ENCODE measurements around the gene SSX4.
"Not testable (repeated sequence)": the region's sequence is repeated elsewhere in the genome, so short reads cannot be mapped to it uniquely, and the experiment has no call there.

- TF ChIP-seq, protein P1, sequence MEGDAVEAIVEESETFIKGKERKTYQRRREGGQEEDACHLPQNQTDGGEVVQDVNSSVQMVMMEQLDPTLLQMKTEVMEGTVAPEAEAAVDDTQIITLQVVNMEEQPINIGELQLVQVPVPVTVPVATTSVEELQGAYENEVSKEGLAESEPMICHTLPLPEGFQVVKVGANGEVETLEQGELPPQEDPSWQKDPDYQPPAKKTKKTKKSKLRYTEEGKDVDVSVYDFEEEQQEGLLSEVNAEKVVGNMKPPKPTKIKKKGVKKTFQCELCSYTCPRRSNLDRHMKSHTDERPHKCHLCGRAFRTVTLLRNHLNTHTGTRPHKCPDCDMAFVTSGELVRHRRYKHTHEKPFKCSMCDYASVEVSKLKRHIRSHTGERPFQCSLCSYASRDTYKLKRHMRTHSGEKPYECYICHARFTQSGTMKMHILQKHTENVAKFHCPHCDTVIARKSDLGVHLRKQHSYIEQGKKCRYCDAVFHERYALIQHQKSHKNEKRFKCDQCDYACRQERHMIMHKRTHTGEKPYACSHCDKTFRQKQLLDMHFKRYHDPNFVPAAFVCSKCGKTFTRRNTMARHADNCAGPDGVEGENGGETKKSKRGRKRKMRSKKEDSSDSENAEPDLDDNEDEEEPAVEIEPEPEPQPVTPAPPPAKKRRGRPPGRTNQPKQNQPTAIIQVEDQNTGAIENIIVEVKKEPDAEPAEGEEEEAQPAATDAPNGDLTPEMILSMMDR (IDR thresholded peaks at IDR 0.05): not testable (repeated sequence)
- not testable (repeated sequence) for TF ChIP-seq POLR2A (IDR thresholded peaks at IDR 0.05)
These were observed 46.8 kb downstream of the SSX4 start for GRCh38 chrX:48430166-48430565.
